ENCODE data around the gene PDE11A.

DNA sequence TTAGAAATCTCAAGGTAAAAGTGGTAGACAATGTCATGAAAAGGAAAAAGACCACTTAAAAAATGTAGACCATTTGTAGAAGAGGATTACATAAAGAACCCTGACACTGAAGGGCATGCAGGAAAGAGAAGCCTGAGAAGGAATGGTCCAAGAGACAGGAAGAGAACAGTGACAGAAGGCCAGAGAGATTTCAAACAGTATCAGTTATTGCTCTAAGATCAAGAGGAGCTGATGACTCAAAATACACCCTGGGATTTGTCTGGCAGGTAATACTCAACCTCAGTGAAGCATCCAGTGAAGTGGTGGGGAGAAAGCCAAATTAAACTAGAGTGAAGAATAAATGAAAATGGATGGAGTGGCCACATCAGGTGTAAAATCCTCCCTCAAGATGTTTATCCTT lies 100.5 kb downstream of the PDE11A start:
- TF ChIP-seq NFE2L2 (conservative IDR thresholded peaks at IDR 0.05; ENCODE audit: low read length), result no peak
- no peak for TF ChIP-seq JUNB (IDR thresholded peaks at IDR 0.05)
- TF ChIP-seq, protein P1, sequence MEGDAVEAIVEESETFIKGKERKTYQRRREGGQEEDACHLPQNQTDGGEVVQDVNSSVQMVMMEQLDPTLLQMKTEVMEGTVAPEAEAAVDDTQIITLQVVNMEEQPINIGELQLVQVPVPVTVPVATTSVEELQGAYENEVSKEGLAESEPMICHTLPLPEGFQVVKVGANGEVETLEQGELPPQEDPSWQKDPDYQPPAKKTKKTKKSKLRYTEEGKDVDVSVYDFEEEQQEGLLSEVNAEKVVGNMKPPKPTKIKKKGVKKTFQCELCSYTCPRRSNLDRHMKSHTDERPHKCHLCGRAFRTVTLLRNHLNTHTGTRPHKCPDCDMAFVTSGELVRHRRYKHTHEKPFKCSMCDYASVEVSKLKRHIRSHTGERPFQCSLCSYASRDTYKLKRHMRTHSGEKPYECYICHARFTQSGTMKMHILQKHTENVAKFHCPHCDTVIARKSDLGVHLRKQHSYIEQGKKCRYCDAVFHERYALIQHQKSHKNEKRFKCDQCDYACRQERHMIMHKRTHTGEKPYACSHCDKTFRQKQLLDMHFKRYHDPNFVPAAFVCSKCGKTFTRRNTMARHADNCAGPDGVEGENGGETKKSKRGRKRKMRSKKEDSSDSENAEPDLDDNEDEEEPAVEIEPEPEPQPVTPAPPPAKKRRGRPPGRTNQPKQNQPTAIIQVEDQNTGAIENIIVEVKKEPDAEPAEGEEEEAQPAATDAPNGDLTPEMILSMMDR (IDR thresholded peaks at IDR 0.05), result no peak
- no peak for TF ChIP-seq BHLHE40 (IDR thresholded peaks at IDR 0.05; ENCODE audit: low read depth, low read length)
- TF ChIP-seq SMC3 (IDR thresholded peaks at IDR 0.05), result no peak
- TF ChIP-seq RFX5 (IDR thresholded peaks at IDR 0.05), result no peak
- no peak for TF ChIP-seq RAD21 (conservative IDR thresholded peaks at IDR 0.05 in 1 of 2, IDR thresholded peaks at IDR 0.05 in 1 of 2)
- TF ChIP-seq, protein P2, sequence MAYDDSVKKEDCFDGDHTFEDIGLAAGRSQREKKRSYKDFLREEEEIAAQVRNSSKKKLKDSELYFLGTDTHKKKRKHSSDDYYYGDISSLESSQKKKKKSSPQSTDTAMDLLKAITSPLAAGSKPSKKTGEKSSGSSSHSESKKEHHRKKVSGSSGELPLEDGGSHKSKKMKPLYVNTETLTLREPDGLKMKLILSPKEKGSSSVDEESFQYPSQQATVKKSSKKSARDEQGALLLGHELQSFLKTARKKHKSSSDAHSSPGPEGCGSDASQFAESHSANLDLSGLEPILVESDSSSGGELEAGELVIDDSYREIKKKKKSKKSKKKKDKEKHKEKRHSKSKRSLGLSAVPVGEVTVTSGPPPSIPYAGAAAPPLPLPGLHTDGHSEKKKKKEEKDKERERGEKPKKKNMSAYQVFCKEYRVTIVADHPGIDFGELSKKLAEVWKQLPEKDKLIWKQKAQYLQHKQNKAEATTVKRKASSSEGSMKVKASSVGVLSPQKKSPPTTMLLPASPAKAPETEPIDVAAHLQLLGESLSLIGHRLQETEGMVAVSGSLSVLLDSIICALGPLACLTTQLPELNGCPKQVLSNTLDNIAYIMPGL (CRISPR knock-in tag; IDR thresholded peaks at IDR 0.05; ENCODE audit: borderline replicate concordance), result no peak
- no peak for TF ChIP-seq EP300 (IDR thresholded peaks at IDR 0.05)
- no peak for TF ChIP-seq CHD2 (IDR thresholded peaks at IDR 0.05; ENCODE audit: low read length, partially characterized antibody)
- TF ChIP-seq CEBPB (IDR thresholded peaks at IDR 0.05), result no peak

All from A549 (cell line).